Right atrium auricular region (tissue), 2 donors: ENCODE measurements around the gene SCN1B. TPM values are rescaled to one million over a fixed set of nuclear protein-coding genes. Genes with fewer than 3 reads are reported as not detected.

Source experiments
- DNase-seq: peaks from one replicate; pipeline ENCODE4 v3.0.0-alpha.2; 2019; ENCODE audit warnings: low spot score
- H3K27ac ChIP-seq, 2 donors: fragments of 200-600 bp; sonication (generic); 1 replicate in 1 of 2; 2 replicates in 1 of 2; pipeline ENCODE4 v1.5.1; 2016 to 2019
- H3K27me3 ChIP-seq, 2 donors: fragments of 200-600 bp; sonication (generic); one replicate each; pipeline versions ENCODE4 v1.5.1 to v1.6.0; 2017 to 2019
- H3K36me3 ChIP-seq: fragments of 200-600 bp; sonication (generic); one replicate; pipeline ENCODE4 v1.5.1; 2016
- H3K4me1 ChIP-seq, 2 donors: fragments of 200-600 bp; sonication (generic); one replicate each; pipeline versions ENCODE4 v1.5.1 to v1.6.0; 2017 to 2019
- H3K4me3 ChIP-seq, 2 donors: fragments of 200-600 bp; sonication (generic); 1 replicate in 1 of 2; 2 replicates in 1 of 2; pipeline ENCODE4 v1.5.1; 2017 to 2019; ENCODE audit warnings: mild to moderate bottlenecking in 1 of 2, moderate library complexity in 1 of 2
- H3K9me3 ChIP-seq, 2 donors: fragments of 200-600 bp; sonication (generic); one replicate each; pipeline ENCODE4 v1.5.1; 2019
- total RNA-seq, 2 donors: library from RNA; depleted of rRNA; stranded (reverse); fragments of >200 nt; gene quantifications; one replicate each; pipeline ENCODE4 v1.1.0, GENCODE V29; 2016
- TF ChIP-seq, protein P1 (sequence below), 2 donors: fragments of 200-600 bp; sonication (generic); IDR thresholded peaks; one replicate each; pipeline ENCODE4 v1.5.1; 2019; ENCODE audit warnings: antibody characterized with exemption in 2 of 2

The SCN1B gene
- total RNA-seq, 2 donors from 2014 or later, result 57.3 to 119 TPM

GRCh38 chr19:35019144-35019543 is 11.1 kb upstream of the SCN1B start:
- no peaks in the 10 kb centered on the region for H3K9me3 ChIP-seq
- H3K27me3 ChIP-seq, result no peaks in the 10 kb centered on the region
- H3K36me3 ChIP-seq, result peaks cover 98% of the 10 kb centered on the region
- TF ChIP-seq, protein P1, sequence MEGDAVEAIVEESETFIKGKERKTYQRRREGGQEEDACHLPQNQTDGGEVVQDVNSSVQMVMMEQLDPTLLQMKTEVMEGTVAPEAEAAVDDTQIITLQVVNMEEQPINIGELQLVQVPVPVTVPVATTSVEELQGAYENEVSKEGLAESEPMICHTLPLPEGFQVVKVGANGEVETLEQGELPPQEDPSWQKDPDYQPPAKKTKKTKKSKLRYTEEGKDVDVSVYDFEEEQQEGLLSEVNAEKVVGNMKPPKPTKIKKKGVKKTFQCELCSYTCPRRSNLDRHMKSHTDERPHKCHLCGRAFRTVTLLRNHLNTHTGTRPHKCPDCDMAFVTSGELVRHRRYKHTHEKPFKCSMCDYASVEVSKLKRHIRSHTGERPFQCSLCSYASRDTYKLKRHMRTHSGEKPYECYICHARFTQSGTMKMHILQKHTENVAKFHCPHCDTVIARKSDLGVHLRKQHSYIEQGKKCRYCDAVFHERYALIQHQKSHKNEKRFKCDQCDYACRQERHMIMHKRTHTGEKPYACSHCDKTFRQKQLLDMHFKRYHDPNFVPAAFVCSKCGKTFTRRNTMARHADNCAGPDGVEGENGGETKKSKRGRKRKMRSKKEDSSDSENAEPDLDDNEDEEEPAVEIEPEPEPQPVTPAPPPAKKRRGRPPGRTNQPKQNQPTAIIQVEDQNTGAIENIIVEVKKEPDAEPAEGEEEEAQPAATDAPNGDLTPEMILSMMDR (IDR thresholded peaks at IDR 0.05), result no peak
- no peak overlapping the region for H3K4me3 ChIP-seq
- no peaks in the 10 kb centered on the region for H3K4me1 ChIP-seq
- no peak overlapping the region for H3K27ac ChIP-seq
- no peak for DNase-seq

DNA sequence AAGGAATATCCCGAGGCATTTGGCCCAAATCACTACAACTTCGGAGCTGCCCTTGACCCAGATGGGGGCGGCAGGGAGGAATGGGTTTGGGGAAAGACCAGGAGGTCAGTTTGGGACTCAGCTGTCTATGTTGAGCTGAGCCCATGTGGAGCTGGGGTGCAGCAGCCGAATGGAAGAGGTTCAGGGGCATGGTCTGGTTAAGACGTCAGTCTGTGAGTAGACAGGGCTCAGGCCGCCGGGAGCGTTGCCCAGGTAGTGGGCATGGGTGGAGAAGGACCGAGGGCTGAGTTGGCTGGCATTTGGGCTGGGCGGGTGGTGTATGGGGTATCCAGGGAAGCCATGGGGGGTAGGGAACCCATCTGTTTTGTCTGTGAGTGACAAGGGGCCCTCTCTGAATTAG is 9.3 kb upstream of the SCN1B start:
- Histone ChIP-seq H3K36me3 (peaks cover 96% of the 10 kb centered on the region), H3K9me3 (no peaks in the 10 kb centered on the region), H3K27me3 (no peaks in the 10 kb centered on the region), H3K4me3 (no peak overlapping the region), H3K27ac (no peak overlapping the region), H3K4me1 (no peaks in the 10 kb centered on the region)
- TF ChIP-seq, protein P1 (IDR thresholded peaks at IDR 0.05), result no peak
- no peak for DNase-seq

- DNase-seq, result no peak
- H3K9me3 ChIP-seq, result no peaks in the 10 kb centered on the region
- TF ChIP-seq, protein P1 (IDR thresholded peaks at IDR 0.05), result no peak
- H3K27me3 ChIP-seq, result no peaks in the 10 kb centered on the region
- no peaks in the 10 kb centered on the region for H3K4me1 ChIP-seq
- no peak overlapping the region for H3K4me3 ChIP-seq
- H3K36me3 ChIP-seq, result peaks cover 94% of the 10 kb centered on the region
- no peak overlapping the region for H3K27ac ChIP-seq
Observed at GRCh38 chr19:35021596-35021995, 8.7 kb upstream of the SCN1B start.

- DNase-seq, result no peak
- Histone ChIP-seq H3K27ac (no peak overlapping the region), H3K36me3 (peaks cover 88% of the 10 kb centered on the region), H3K4me1 (no peaks in the 10 kb centered on the region), H3K9me3 (no peaks in the 10 kb centered on the region), H3K4me3 (no peak overlapping the region), H3K27me3 (no peaks in the 10 kb centered on the region)
- TF ChIP-seq, protein P1 (IDR thresholded peaks at IDR 0.05), result no peak
Observed at GRCh38 chr19:35022460-35022859, 7.8 kb upstream of the SCN1B start.

DNA sequence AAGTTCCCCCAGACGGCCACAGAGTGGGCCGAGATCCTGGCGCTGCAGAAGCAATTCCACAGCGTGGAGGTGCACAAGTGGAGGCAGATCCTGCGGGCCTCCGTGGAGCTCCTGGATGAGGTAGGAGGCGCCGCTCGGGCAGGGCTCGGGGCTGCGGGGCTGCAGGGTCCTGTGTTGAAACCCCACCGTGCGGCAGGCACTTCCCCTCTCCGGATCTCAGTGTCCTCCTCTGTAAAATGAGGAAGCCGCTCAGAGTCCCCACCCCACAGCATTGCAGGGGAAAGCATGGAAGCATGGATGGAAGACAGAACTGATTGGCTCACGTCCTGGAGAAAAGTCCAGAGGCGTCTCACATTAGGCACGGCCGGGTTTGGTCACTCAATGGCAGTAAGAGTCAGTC is 6.8 kb upstream of the SCN1B start:
- Histone ChIP-seq H3K4me3 (no peak overlapping the region), H3K27me3 (no peaks in the 10 kb centered on the region), H3K36me3 (peaks cover 83% of the 10 kb centered on the region), H3K27ac (no peak overlapping the region), H3K4me1 (no peaks in the 10 kb centered on the region), H3K9me3 (no peaks in the 10 kb centered on the region)
- DNase-seq, result no peak
- TF ChIP-seq, protein P1 (IDR thresholded peaks at IDR 0.05), result no peak

- no peaks in the 10 kb centered on the region for H3K9me3 ChIP-seq
- no peak for DNase-seq
- no peak overlapping the region for H3K4me3 ChIP-seq
- H3K36me3 ChIP-seq, result peaks cover 76% of the 10 kb centered on the region
- TF ChIP-seq, protein P1 (IDR thresholded peaks at IDR 0.05), result no peak
- no peaks in the 10 kb centered on the region for H3K27me3 ChIP-seq
- no peak overlapping the region for H3K27ac ChIP-seq
- no peaks in the 10 kb centered on the region for H3K4me1 ChIP-seq
Observed at GRCh38 chr19:35024095-35024494, 6.2 kb upstream of the SCN1B start.
